AG04450 (cell line): ENCODE results near the gene MYO1H. TPM values are rescaled to one million over a fixed set of nuclear protein-coding genes. Genes with fewer than 3 reads are reported as not detected.

Experiments
- CTCF ChIA-PET: fragments of 300-600, 350-600 bp; formaldehyde crosslinking; extraction: SDS; loops from one replicate; lab custom pipeline; 2022; ENCODE audit warnings: antibody characterized with exemption, inconsistent platforms; lab: Charles Lee
- POLR2A ChIA-PET: fragments of 350-600 bp; formaldehyde crosslinking; extraction: SDS; loops from one replicate; lab custom pipeline; 2021; ENCODE audit warnings: antibody characterized with exemption, inconsistent platforms; lab: Yijun Ruan, JAX
- DNase-seq: peaks from one replicate; pipeline ENCODE4 v3.0.0-alpha.2; 2011; ENCODE audit warnings: low read depth, low spot score
- H3K27ac ChIP-seq: one replicate; pipeline ENCODE4 v1.5.1; 2012; ENCODE audit warnings: low read depth, low read length, control low read depth
- H3K27me3 ChIP-seq: one replicate; pipeline ENCODE4 v1.6.0; 2012; ENCODE audit warnings: low read length; ENCODE audit not compliant: control insufficient read depth, insufficient read depth
- H3K4me3 ChIP-seq: 2 replicates; pipeline ENCODE4 v1.5.1; 2011; ENCODE audit warnings: mild to moderate bottlenecking, low read depth, low read length, control low read depth
- H3K9me3 ChIP-seq: 2 replicates; pipeline ENCODE4 v1.5.1; 2012; ENCODE audit warnings: low read length; ENCODE audit not compliant: control insufficient read depth, insufficient read depth
- polyA minus RNA-seq: library from RNA; depleted of rRNA, polyadenylated mRNA; stranded (reverse); fragments of >200 nt; gene quantifications from 2 replicates; pipeline ENCODE4 v1.2.3, GENCODE V29; 2011; rRNA and poly(A)+ RNA removed
- polyA plus RNA-seq: library from polyadenylated mRNA; depleted of rRNA; stranded (reverse); fragments of >200 nt; gene quantifications from 2 replicates; pipeline ENCODE4 v1.2.3, GENCODE V29; 2011; rRNA removed
- TF ChIP-seq, protein P1 (sequence below): IDR thresholded peaks from 2 replicates; pipeline ENCODE4 v1.5.1; 2011; ENCODE audit warnings: low read depth, low read length, control low read depth, inconsistent platforms

The MYO1H gene, protein sequence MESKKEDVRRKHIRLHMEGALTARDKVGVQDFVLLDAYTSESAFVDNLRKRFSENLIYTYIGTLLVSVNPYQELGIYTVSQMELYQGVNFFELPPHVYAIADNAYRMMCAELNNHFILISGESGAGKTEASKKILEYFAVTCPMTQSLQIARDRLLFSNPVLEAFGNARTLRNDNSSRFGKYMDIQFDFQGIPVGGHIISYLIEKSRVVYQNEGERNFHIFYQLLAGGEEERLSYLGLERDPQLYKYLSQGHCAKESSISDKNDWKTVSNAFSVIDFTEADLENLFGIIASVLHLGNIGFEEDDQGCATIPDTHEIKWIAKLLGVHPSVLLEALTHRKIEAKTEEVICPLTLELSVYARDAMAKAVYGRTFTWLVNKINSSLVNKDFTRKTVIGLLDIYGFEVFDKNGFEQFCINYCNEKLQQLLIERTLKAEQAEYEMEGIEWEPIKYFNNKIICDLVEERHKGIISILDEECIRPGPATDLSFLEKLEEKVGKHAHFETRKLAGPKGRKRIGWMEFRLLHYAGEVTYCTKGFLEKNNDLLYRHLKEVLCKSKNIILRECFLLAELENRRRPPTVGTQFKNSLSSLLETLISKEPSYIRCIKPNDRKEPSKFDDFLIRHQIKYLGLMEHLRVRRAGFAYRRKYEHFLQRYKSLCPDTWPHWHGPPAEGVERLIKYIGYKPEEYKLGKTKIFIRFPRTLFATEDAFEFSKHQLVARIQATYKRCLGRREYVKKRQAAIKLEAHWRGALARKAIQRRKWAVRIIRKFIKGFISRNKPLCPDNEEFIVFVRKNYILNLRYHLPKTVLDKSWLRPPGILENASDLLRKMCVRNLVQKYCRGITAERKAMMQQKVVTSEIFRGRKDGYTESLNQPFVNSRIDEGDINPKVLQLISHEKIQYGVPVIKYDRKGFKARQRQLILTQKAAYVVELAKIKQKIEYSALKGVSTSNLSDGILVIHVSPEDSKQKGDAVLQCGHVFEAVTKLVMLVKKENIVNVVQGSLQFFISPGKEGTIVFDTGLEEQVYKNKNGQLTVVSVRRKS
- not detected in 2 replicates for polyA plus RNA-seq
- polyA minus RNA-seq: not detected in 2 replicates

DNA sequence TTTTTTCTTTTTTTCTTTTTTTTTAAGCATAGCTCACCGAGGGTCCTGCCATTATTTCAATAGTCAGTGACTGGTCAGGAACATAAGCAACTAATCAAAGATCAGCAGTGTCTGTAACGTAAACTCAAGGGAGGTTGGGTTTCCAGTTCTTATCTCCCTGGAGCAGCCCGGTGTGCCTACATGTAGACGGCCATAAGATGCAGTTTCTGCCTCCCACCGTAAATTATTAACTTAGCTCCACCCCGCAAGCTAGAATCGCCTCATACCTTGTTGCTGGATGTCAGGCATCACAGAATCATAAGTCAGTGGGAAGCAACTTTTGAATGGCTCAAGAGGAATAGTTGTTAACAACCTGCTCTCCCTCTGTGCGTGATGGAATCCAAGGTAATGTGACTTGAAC is at the start of gene MYO1H:
TSS of gene MYO1H (plus strand) at position 312 of the 400 bp plus-strand sequence. CDS start at position 373, 61 bp downstream.
- ChIA-PET POLR2A (no interaction called here), CTCF (interaction anchor here (1.0 kb wide), 1 partner anchor 47 kb away, joined by 3 read pairs; no protein-coding TSS in a partner anchor)
- no peak within 1 kb of the TSS for H3K27ac ChIP-seq
- TF ChIP-seq, protein P1, sequence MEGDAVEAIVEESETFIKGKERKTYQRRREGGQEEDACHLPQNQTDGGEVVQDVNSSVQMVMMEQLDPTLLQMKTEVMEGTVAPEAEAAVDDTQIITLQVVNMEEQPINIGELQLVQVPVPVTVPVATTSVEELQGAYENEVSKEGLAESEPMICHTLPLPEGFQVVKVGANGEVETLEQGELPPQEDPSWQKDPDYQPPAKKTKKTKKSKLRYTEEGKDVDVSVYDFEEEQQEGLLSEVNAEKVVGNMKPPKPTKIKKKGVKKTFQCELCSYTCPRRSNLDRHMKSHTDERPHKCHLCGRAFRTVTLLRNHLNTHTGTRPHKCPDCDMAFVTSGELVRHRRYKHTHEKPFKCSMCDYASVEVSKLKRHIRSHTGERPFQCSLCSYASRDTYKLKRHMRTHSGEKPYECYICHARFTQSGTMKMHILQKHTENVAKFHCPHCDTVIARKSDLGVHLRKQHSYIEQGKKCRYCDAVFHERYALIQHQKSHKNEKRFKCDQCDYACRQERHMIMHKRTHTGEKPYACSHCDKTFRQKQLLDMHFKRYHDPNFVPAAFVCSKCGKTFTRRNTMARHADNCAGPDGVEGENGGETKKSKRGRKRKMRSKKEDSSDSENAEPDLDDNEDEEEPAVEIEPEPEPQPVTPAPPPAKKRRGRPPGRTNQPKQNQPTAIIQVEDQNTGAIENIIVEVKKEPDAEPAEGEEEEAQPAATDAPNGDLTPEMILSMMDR: no peak
- no peaks in the 10 kb centered on the region for H3K9me3 ChIP-seq
- no peak for DNase-seq
- H3K27me3 ChIP-seq: peaks cover 2% of the 10 kb centered on the region
- H3K4me3 ChIP-seq: no peak within 1 kb of the TSS

GRCh38 chr12:109299849-109300248 is 47.9 kb upstream of the MYO1H start:
- no peak overlapping the region for H3K27ac ChIP-seq
- no peaks in the 10 kb centered on the region for H3K9me3 ChIP-seq
- no peak for DNase-seq
- TF ChIP-seq, protein P1: no peak
- CTCF ChIA-PET: no interaction called here
- no peak overlapping the region for H3K4me3 ChIP-seq
- POLR2A ChIA-PET: no interaction called here
- H3K27me3 ChIP-seq: peaks cover 20% of the 10 kb centered on the region

GRCh38 chr12:109301643-109302168 is 46.0 kb upstream of the MYO1H start:
- H3K9me3 ChIP-seq: no peaks in the 10 kb centered on the region
- POLR2A ChIA-PET: no interaction called here
- TF ChIP-seq, protein P1: no peak
- H3K4me3 ChIP-seq: no peak overlapping the region
- H3K27me3 ChIP-seq: peaks cover 34% of the 10 kb centered on the region
- no peak overlapping the region for H3K27ac ChIP-seq
- DNase-seq: no peak
- CTCF ChIA-PET: interaction anchor here (1.1 kb wide), 1 partner anchor 126 kb away, joined by 3 read pairs; no protein-coding TSS in a partner anchor

- H3K9me3 ChIP-seq: no peaks in the 10 kb centered on the region
- POLR2A ChIA-PET: no interaction called here
- DNase-seq: no peak
- H3K27me3 ChIP-seq: peaks cover 40% of the 10 kb centered on the region
- TF ChIP-seq, protein P1: no peak
- H3K27ac ChIP-seq: no peak overlapping the region
- H3K4me3 ChIP-seq: no peak overlapping the region
- CTCF ChIA-PET: interaction anchor here (1.1 kb wide), 1 partner anchor 126 kb away, joined by 3 read pairs; no protein-coding TSS in a partner anchor
These were observed 45.3 kb upstream of the MYO1H start for GRCh38 chr12:109302358-109302757.
